Measurements from ENCODE around the gene MRPS18B. TPM values are rescaled to one million over a fixed set of nuclear protein-coding genes. Genes with fewer than 3 reads are reported as not detected.
A peak's percentile ranks its signal among the peaks of the same experiment; 100 is the strongest.

The MRPS18B gene
- polyA plus RNA-seq, 3 donors, result 18.8 to 52.4 (median 45.2) TPM

DNA sequence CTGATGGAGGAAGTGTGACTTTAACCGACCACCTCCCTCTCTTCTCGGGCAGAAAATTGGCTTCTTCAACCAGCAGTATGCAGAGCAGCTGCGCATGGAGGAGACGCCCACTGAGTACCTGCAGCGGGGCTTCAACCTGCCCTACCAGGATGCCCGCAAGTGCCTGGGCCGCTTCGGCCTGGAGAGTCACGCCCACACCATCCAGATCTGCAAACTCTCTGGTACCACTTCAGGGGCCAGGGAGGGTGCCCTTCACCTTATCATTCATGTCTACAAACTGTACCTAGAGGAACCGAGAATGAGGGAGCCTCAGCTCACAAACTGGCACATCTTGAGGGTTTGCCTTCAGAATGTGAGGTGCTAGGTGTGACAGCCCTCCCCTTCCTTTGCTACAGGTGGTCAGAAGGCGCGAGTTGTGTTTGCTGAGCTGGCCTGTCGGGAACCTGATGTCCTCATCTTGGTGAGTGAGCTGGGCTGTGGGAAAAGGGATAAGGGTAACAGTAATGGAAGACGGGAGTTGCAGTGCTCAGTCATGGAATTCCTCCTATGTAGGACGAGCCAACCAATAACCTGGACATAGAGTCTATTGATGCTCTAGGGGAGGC, 27.8 kb upstream of the MRPS18B start:
- Histone ChIP-seq H3K4me3 (replicated peaks in 1 of 3; ENCODE audit: low read depth in 2 of 3, low read length in 3 of 3) (no peak overlapping the region), H3K4me2 (replicated peaks; ENCODE audit: extremely low read depth, low read length, poor library complexity, severe bottlenecking) (no peak overlapping the region), H3K79me2 (ENCODE audit: insufficient read depth, low read length) (no peaks in the 10 kb centered on the region), H3K9me3 (replicated peaks in 1 of 2; ENCODE audit: control insufficient read depth in 1 of 2, insufficient read depth in 1 of 2, low read length in 2 of 2) (no peaks in the 10 kb centered on the region), H3K27me3 (ENCODE audit: control insufficient read depth in 2 of 2, insufficient read depth in 2 of 2, low read length in 2 of 2) (no peaks in the 10 kb centered on the region), H2AFZ (ENCODE audit: insufficient read depth, low read depth, low read length, poor library complexity, severe bottlenecking) (no peak overlapping the region), H3K4me1 (ENCODE audit: control insufficient read depth in 1 of 2, insufficient read depth in 2 of 2, low read length in 2 of 2) (no peaks in the 10 kb centered on the region), H3K9ac (ENCODE audit: insufficient read depth, low read length, poor library complexity, severe bottlenecking) (no peak overlapping the region), H3K36me3 (replicated peaks in 1 of 2; ENCODE audit: control insufficient read depth in 1 of 2, insufficient read depth in 2 of 2, low read length in 2 of 2) (peaks cover 74 to 96% of the 10 kb centered on the region in 2 donors), H3K27ac (ENCODE audit: low read depth in 1 of 2, low read length in 2 of 2) (no peak overlapping the region), H4K20me1 (ENCODE audit: insufficient read depth, low read length) (peaks cover 31% of the 10 kb centered on the region)
- Mint-ChIP-seq H3K27me3 (ENCODE audit: low read depth in 3 of 3) (peaks cover 0 to 2% (median 2%) of the 10 kb centered on the region in 3 donors), H3K27ac (peak overlapping the region in 2 of 7 donors; percentile 9 to 28), H3K9me3 (peaks cover 0 to 2% (median 0%) of the 10 kb centered on the region in 7 donors), H3K36me3 (peaks cover 75 to 97% of the 10 kb centered on the region in 2 donors), H3K4me3 (no peak overlapping the region), H3K4me1 (no peaks in the 10 kb centered on the region)
- no peak for DNase-seq
- WGBS (ENCODE audit: insufficient coverage), result 97% methylated on average over 11 of the region's 15 CpGs
- intact Hi-C loops (cut with micrococcal nuclease), result loop anchor here in 1 of 2 donors (10.0 kb wide), 1 partner anchor 45 kb away; no protein-coding TSS in a partner anchor
- TF ChIP-seq, protein P1, sequence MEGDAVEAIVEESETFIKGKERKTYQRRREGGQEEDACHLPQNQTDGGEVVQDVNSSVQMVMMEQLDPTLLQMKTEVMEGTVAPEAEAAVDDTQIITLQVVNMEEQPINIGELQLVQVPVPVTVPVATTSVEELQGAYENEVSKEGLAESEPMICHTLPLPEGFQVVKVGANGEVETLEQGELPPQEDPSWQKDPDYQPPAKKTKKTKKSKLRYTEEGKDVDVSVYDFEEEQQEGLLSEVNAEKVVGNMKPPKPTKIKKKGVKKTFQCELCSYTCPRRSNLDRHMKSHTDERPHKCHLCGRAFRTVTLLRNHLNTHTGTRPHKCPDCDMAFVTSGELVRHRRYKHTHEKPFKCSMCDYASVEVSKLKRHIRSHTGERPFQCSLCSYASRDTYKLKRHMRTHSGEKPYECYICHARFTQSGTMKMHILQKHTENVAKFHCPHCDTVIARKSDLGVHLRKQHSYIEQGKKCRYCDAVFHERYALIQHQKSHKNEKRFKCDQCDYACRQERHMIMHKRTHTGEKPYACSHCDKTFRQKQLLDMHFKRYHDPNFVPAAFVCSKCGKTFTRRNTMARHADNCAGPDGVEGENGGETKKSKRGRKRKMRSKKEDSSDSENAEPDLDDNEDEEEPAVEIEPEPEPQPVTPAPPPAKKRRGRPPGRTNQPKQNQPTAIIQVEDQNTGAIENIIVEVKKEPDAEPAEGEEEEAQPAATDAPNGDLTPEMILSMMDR (IDR thresholded peaks at IDR 0.05), result no peak

DNA sequence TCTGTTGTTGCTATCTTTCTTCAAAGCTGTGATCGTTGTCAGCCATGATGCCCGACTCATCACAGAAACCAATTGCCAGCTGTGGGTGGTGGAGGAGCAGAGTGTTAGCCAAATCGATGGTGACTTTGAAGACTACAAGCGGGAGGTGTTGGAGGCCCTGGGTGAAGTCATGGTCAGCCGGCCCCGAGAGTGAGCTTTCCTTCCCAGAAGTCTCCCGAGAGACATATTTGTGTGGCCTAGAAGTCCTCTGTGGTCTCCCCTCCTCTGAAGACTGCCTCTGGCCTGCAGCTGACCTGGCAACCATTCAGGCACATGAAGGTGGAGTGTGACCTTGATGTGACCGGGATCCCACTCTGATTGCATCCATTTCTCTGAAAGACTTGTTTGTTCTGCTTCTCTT, 27.1 kb upstream of the MRPS18B start:
- Histone ChIP-seq H4K20me1 (ENCODE audit: insufficient read depth, low read length) (peaks cover 31% of the 10 kb centered on the region), H3K4me3 (replicated peaks in 1 of 3; ENCODE audit: low read depth in 2 of 3, low read length in 3 of 3) (no peak overlapping the region), H3K27me3 (ENCODE audit: control insufficient read depth in 2 of 2, insufficient read depth in 2 of 2, low read length in 2 of 2) (no peaks in the 10 kb centered on the region), H3K4me2 (replicated peaks; ENCODE audit: extremely low read depth, low read length, poor library complexity, severe bottlenecking) (no peak overlapping the region), H3K9ac (ENCODE audit: insufficient read depth, low read length, poor library complexity, severe bottlenecking) (no peak overlapping the region), H3K9me3 (replicated peaks in 1 of 2; ENCODE audit: control insufficient read depth in 1 of 2, insufficient read depth in 1 of 2, low read length in 2 of 2) (no peaks in the 10 kb centered on the region), H3K27ac (ENCODE audit: low read depth in 1 of 2, low read length in 2 of 2) (peak overlapping the region in 1 of 2 donors; percentile 45), H3K36me3 (replicated peaks in 1 of 2; ENCODE audit: control insufficient read depth in 1 of 2, insufficient read depth in 2 of 2, low read length in 2 of 2) (peaks cover 67 to 96% of the 10 kb centered on the region in 2 donors), H3K4me1 (ENCODE audit: control insufficient read depth in 1 of 2, insufficient read depth in 2 of 2, low read length in 2 of 2) (no peaks in the 10 kb centered on the region), H2AFZ (ENCODE audit: insufficient read depth, low read depth, low read length, poor library complexity, severe bottlenecking) (no peak overlapping the region), H3K79me2 (ENCODE audit: insufficient read depth, low read length) (no peaks in the 10 kb centered on the region)
- DNase-seq, result no peak
- H3K36me3 Mint-ChIP-seq, result peaks cover 72 to 97% of the 10 kb centered on the region in 2 donors
- H3K27ac Mint-ChIP-seq, result peak overlapping the region in 1 of 7 donors; percentile 42
- WGBS (ENCODE audit: insufficient coverage), result 100% methylated on average over 6 of the region's 8 CpGs
- intact Hi-C loops (cut with micrococcal nuclease), result loop anchor here in 1 of 2 donors (10.0 kb wide), 1 partner anchor 46 kb away; no protein-coding TSS in a partner anchor
- H3K4me3 Mint-ChIP-seq, result no peak overlapping the region
- H3K4me1 Mint-ChIP-seq, result no peaks in the 10 kb centered on the region
- H3K27me3 Mint-ChIP-seq (ENCODE audit: low read depth in 3 of 3), result peaks cover 0 to 2% (median 2%) of the 10 kb centered on the region in 3 donors
- peaks cover 0 to 2% (median 0%) of the 10 kb centered on the region in 7 donors for H3K9me3 Mint-ChIP-seq
- TF ChIP-seq, protein P1 (IDR thresholded peaks at IDR 0.05), result no peak
